Measurements from ENCODE around the gene CTNNA1.

- TF ChIP-seq CTCF (IDR thresholded peaks at IDR 0.05) (no peak), POLR2A (IDR thresholded peaks at IDR 0.05) (no peak)
Observed at GRCh38 chr5:138712791-138713190, 40.4 kb upstream of the CTNNA1 start.

All from lower leg skin (tissue), 3 donors.